ENCODE data around the gene TDRD12. TPM values are rescaled to one million over a fixed set of nuclear protein-coding genes. Genes with fewer than 3 reads are reported as not detected.

TDRD12 gene
- total and polyA plus RNA-seq, 2 donors (not counting 1 experiment from before 2014, with no cell fraction given) = 0.17 TPM; not detected in 1

DNA sequence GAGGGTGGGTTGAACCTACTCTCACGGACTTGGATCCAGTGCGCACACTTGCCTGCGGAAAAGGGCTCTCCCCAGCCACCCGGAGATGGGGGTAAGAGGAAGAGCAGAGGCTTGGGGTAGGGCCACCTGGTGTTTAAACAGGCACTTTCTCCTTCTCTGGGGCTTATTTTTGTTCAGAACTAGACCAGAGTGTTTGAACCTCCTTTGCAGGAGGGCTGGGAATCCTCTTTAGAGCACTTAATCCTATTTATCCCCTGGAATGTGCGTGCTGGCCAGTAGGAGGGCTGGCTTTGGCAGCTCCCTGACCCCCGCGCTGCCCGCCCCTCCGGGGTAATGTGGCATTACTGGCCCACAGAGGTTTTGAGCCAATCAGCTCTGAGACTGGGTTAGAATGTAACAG, 41.9 kb upstream of the TDRD12 start:
- no peak overlapping the region for H3K9ac ChIP-seq (ENCODE audit: insufficient read depth, low read length)
- H3K27ac ChIP-seq (ENCODE audit: insufficient read depth, low read length) = no peak overlapping the region
- no peak overlapping the region for H3K4me2 ChIP-seq (ENCODE audit: extremely low read depth, insufficient read depth, low read length)
- no peak for TF ChIP-seq EZH2 (IDR thresholded peaks at IDR 0.05; ENCODE audit: low read length, missing control alignments)
- TF ChIP-seq, protein P1, sequence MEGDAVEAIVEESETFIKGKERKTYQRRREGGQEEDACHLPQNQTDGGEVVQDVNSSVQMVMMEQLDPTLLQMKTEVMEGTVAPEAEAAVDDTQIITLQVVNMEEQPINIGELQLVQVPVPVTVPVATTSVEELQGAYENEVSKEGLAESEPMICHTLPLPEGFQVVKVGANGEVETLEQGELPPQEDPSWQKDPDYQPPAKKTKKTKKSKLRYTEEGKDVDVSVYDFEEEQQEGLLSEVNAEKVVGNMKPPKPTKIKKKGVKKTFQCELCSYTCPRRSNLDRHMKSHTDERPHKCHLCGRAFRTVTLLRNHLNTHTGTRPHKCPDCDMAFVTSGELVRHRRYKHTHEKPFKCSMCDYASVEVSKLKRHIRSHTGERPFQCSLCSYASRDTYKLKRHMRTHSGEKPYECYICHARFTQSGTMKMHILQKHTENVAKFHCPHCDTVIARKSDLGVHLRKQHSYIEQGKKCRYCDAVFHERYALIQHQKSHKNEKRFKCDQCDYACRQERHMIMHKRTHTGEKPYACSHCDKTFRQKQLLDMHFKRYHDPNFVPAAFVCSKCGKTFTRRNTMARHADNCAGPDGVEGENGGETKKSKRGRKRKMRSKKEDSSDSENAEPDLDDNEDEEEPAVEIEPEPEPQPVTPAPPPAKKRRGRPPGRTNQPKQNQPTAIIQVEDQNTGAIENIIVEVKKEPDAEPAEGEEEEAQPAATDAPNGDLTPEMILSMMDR (conservative IDR thresholded peaks at IDR 0.05 in 1 of 2, IDR thresholded peaks at IDR 0.05 in 1 of 2; ENCODE audit: low read depth in 1 of 2, low read length in 2 of 2) = no peak
- H3K4me3 ChIP-seq (replicated peaks in 1 of 4; ENCODE audit: control extremely low read depth in 1 of 4, insufficient read depth in 1 of 4, low read depth in 3 of 4, low read length in 4 of 4) = no peak overlapping the region
- no peaks in the 10 kb centered on the region for H4K20me1 ChIP-seq (ENCODE audit: control insufficient read depth, extremely low read depth, insufficient read depth, low read length)
- H3K36me3 ChIP-seq (ENCODE audit: control insufficient read depth, insufficient read depth, low read length) = no peaks in the 10 kb centered on the region
- DNase-seq (ENCODE audit: low read depth in 2 of 2) = no peak
- H3K27me3 ChIP-seq (ENCODE audit: control insufficient read depth, insufficient read depth, low read length) = peaks cover 24% of the 10 kb centered on the region
- peaks cover 19% of the 10 kb centered on the region for H3K79me2 ChIP-seq (ENCODE audit: control insufficient read depth, insufficient read depth, low read length)
- H3K4me1 ChIP-seq (ENCODE audit: control insufficient read depth, extremely low read depth, insufficient read depth, low read length) = no peaks in the 10 kb centered on the region
- no peak overlapping the region for H2AFZ ChIP-seq (ENCODE audit: low read length)
- H3K9me3 ChIP-seq (ENCODE audit: control insufficient read depth, insufficient read depth, low read depth, low read length) = no peaks in the 10 kb centered on the region

GRCh38 chr19:32680986-32681385, 38.6 kb upstream of the TDRD12 start:
- no peak overlapping the region for H3K27ac ChIP-seq (ENCODE audit: insufficient read depth, low read length)
- H2AFZ ChIP-seq (ENCODE audit: low read length) = no peak overlapping the region
- H3K27me3 ChIP-seq (ENCODE audit: control insufficient read depth, insufficient read depth, low read length) = peaks cover 21% of the 10 kb centered on the region
- H3K4me3 ChIP-seq (replicated peaks in 1 of 4; ENCODE audit: control extremely low read depth in 1 of 4, insufficient read depth in 1 of 4, low read depth in 3 of 4, low read length in 4 of 4) = no peak overlapping the region
- no peaks in the 10 kb centered on the region for H3K36me3 ChIP-seq (ENCODE audit: control insufficient read depth, insufficient read depth, low read length)
- no peaks in the 10 kb centered on the region for H3K9me3 ChIP-seq (ENCODE audit: control insufficient read depth, insufficient read depth, low read depth, low read length)
- no peaks in the 10 kb centered on the region for H3K4me1 ChIP-seq (ENCODE audit: control insufficient read depth, extremely low read depth, insufficient read depth, low read length)
- no peak overlapping the region for H3K4me2 ChIP-seq (ENCODE audit: extremely low read depth, insufficient read depth, low read length)
- no peak for DNase-seq (ENCODE audit: low read depth in 2 of 2)
- H3K9ac ChIP-seq (ENCODE audit: insufficient read depth, low read length) = no peak overlapping the region
- TF ChIP-seq EZH2 (IDR thresholded peaks at IDR 0.05; ENCODE audit: low read length, missing control alignments) = no peak
- TF ChIP-seq, protein P1 (conservative IDR thresholded peaks at IDR 0.05 in 1 of 2, IDR thresholded peaks at IDR 0.05 in 1 of 2; ENCODE audit: low read depth in 1 of 2, low read length in 2 of 2) = no peak
- H4K20me1 ChIP-seq (ENCODE audit: control insufficient read depth, extremely low read depth, insufficient read depth, low read length) = no peaks in the 10 kb centered on the region
- H3K79me2 ChIP-seq (ENCODE audit: control insufficient read depth, insufficient read depth, low read length) = no peaks in the 10 kb centered on the region

- no peak overlapping the region for H3K4me2 ChIP-seq (ENCODE audit: extremely low read depth, insufficient read depth, low read length)
- no peak overlapping the region for H3K27ac ChIP-seq (ENCODE audit: insufficient read depth, low read length)
- TF ChIP-seq EZH2 (IDR thresholded peaks at IDR 0.05; ENCODE audit: low read length, missing control alignments) = no peak
- TF ChIP-seq, protein P1 (conservative IDR thresholded peaks at IDR 0.05 in 1 of 2, IDR thresholded peaks at IDR 0.05 in 1 of 2; ENCODE audit: low read depth in 1 of 2, low read length in 2 of 2) = no peak
- no peak overlapping the region for H3K9ac ChIP-seq (ENCODE audit: insufficient read depth, low read length)
- no peaks in the 10 kb centered on the region for H3K79me2 ChIP-seq (ENCODE audit: control insufficient read depth, insufficient read depth, low read length)
- H3K4me3 ChIP-seq (replicated peaks in 1 of 4; ENCODE audit: control extremely low read depth in 1 of 4, insufficient read depth in 1 of 4, low read depth in 3 of 4, low read length in 4 of 4) = no peak overlapping the region
- H3K27me3 ChIP-seq (ENCODE audit: control insufficient read depth, insufficient read depth, low read length) = peaks cover 7% of the 10 kb centered on the region
- no peaks in the 10 kb centered on the region for H3K9me3 ChIP-seq (ENCODE audit: control insufficient read depth, insufficient read depth, low read depth, low read length)
- DNase-seq (ENCODE audit: low read depth in 2 of 2) = no peak
- no peak overlapping the region for H2AFZ ChIP-seq (ENCODE audit: low read length)
- H4K20me1 ChIP-seq (ENCODE audit: control insufficient read depth, extremely low read depth, insufficient read depth, low read length) = no peaks in the 10 kb centered on the region
- H3K36me3 ChIP-seq (ENCODE audit: control insufficient read depth, insufficient read depth, low read length) = no peaks in the 10 kb centered on the region
- no peaks in the 10 kb centered on the region for H3K4me1 ChIP-seq (ENCODE audit: control insufficient read depth, extremely low read depth, insufficient read depth, low read length)
Observed at GRCh38 chr19:32682317-32682716, 37.2 kb upstream of the TDRD12 start.

Measured in fibroblast of lung (primary cell).